Measurements from ENCODE around the gene KIF11. TPM values are rescaled to one million over a fixed set of nuclear protein-coding genes. Genes with fewer than 3 reads are reported as not detected.

KIF11 gene
- total RNA-seq, 4 donors from 2014 or later = 0.33 to 0.80 (median 0.40) TPM

DNA sequence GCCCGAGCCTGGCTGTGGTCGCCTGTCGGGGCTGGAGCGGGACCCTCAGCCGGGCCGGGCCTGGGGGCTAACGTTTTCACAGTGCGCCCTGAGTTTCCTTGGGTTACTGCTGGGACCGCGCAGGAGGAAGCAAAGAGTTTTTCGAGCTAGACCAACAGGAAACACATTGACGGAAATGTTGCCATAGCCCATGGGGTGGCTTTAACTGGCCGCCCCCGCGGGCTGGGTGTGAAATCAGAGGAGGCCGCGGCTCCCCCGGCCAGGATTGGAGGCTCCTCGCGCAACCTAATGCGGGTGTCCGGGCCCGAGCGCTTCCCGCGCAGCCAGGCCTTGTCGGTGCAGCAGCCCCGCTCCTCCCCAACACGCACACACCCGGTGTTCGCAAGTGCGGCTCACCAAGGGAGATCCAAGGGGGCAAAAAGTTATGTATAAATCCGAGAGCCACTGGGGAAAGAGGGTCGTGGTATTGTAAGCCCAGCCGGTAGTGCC is 98.7 kb downstream of the KIF11 start:
- H3K27me3 ChIP-seq = peaks cover 0 to 48% (median 2%) of the 10 kb centered on the region in 4 donors
- TF ChIP-seq POLR2A (IDR thresholded peaks at IDR 0.05; ENCODE audit: low read depth) (no peak), POLR2AphosphoS5 (IDR thresholded peaks at IDR 0.05) (peak in 1 of 2 donors; percentile 29)

DNA sequence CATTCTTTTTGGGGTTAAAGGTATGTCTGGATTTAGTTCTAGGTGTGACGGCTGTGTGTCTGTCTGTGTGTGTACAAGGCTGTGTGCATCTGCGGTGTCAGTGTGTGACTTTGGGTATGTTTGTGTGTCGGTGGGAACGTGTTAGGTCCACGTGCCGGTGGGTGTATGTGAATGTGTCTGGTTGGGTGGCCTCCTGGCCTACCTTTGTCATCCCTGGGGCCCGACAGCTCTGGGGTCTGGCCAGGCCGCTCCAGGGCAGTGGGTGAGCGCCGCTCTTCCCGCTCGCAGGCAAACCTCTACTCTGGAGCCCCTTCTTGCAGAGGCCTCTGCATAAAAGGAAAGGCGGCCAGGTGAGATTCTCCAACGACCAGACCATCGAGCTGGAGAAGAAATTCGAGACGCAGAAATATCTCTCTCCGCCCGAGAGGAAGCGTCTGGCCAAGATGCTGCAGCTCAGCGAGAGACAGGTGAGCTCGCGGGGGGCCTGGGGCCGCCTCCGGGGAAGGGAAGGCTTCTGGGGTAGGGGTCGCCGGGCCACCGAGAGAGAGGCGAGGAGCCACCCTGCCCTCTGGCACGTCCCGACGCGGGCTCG is 99.2 kb downstream of the KIF11 start:
- H3K4me1 ChIP-seq = peaks cover 10 to 53% (median 45%) of the 10 kb centered on the region in 4 donors
- no peak for TF ChIP-seq POLR2AphosphoS5 (IDR thresholded peaks at IDR 0.05)
- no peak for TF ChIP-seq POLR2A (IDR thresholded peaks at IDR 0.05; ENCODE audit: low read depth)
- TF ChIP-seq CTCF (IDR thresholded peaks at IDR 0.05) = no peak
- TF ChIP-seq EP300 (IDR thresholded peaks at IDR 0.05) = no peak
- peaks cover 0 to 48% (median 2%) of the 10 kb centered on the region in 4 donors for H3K27me3 ChIP-seq
- 55% methylated on average over 31 of the region's 34 CpGs for WGBS
- no peaks in the 10 kb centered on the region for H3K9me3 ChIP-seq
- H3K36me3 ChIP-seq = peaks cover 0 to 12% (median 0%) of the 10 kb centered on the region in 4 donors
- H3K27ac ChIP-seq (replicated peaks in 1 of 4) = peak overlapping the region; percentile 81 to 86 (median 84)
- intact Hi-C loops (cut with DNase I) = loop anchor here (5.0 to 10.0 kb wide), 3 partner anchors 65 to 153 kb away; partner anchors contain the start of genes EXOC6 and KIF11
- peak; percentile 53 for DNase-seq (ENCODE audit: extremely low spot score)
- H3K4me3 ChIP-seq = peak overlapping the region; percentile 67 to 85 (median 77)

More for the DNA sequence above, 98.7 kb downstream of the KIF11 start:
- Histone ChIP-seq H3K27ac (replicated peaks in 1 of 4) (peak overlapping the region; percentile 81 to 86 (median 84)), H3K9me3 (no peaks in the 10 kb centered on the region), H3K4me3 (peak overlapping the region; percentile 67 to 85 (median 77)), H3K4me1 (peaks cover 10 to 53% (median 45%) of the 10 kb centered on the region in 4 donors), H3K36me3 (peaks cover 0 to 12% (median 0%) of the 10 kb centered on the region in 4 donors)
- intact Hi-C loops (cut with DNase I) = loop anchor here (5.0 to 10.0 kb wide), 3 partner anchors 66 to 153 kb away; partner anchors contain the start of genes EXOC6 and KIF11
- DNase-seq (ENCODE audit: extremely low spot score) = peak; percentile 90
- 67% methylated on average over 28 of the region's 35 CpGs for WGBS

GRCh38 chr10:92692697-92693533 is 100.0 kb downstream of the KIF11 start:
- intact Hi-C loops (cut with DNase I) = loop anchor here (5.0 to 10.0 kb wide), 3 partner anchors 64 to 152 kb away; partner anchors contain the start of genes EXOC6 and KIF11
- peaks cover 0 to 48% (median 2%) of the 10 kb centered on the region in 4 donors for H3K27me3 ChIP-seq
- 53% methylated on average over 7 of the region's 7 CpGs for WGBS

DNA sequence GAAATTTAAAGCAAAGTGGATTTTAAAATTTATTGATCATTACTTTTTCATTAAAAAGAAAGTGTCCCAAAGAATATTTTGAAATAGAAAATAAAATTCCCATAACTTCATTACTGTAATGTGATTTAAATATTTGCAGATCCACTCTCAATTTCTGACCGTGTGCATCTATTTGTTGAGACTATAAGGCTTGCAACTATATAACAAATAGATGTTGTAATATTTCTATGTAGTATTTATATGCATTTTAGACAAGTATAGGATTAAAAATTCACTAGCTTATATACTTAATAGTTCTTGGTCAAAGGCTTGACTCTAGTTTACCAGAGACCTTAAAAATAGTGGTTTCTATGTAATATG is 100.6 kb downstream of the KIF11 start:
- H3K4me3 ChIP-seq = no peak overlapping the region
- TF ChIP-seq EP300 (IDR thresholded peaks at IDR 0.05) (no peak), CTCF (IDR thresholded peaks at IDR 0.05) (no peak), POLR2A (IDR thresholded peaks at IDR 0.05; ENCODE audit: low read depth) (no peak), POLR2AphosphoS5 (IDR thresholded peaks at IDR 0.05) (no peak)
- peaks cover 10 to 52% (median 43%) of the 10 kb centered on the region in 4 donors for H3K4me1 ChIP-seq
- H3K27ac ChIP-seq (replicated peaks in 1 of 4) = no peak overlapping the region
- H3K27me3 ChIP-seq = peaks cover 0 to 48% (median 2%) of the 10 kb centered on the region in 4 donors
- no peak for DNase-seq (ENCODE audit: extremely low spot score)
- intact Hi-C loops (cut with DNase I) = loop anchor here (5.0 to 10.0 kb wide), 3 partner anchors 64 to 151 kb away; partner anchors contain the start of genes EXOC6 and KIF11
- H3K36me3 ChIP-seq = peaks cover 0 to 12% (median 0%) of the 10 kb centered on the region in 4 donors
- 82% methylated on average over 1 of the region's 1 CpG for WGBS
- H3K9me3 ChIP-seq = no peaks in the 10 kb centered on the region

More at GRCh38 chr10:92692697-92693533, 100.0 kb downstream of the KIF11 start:
- Histone ChIP-seq H3K36me3 (peaks cover 0 to 12% (median 0%) of the 10 kb centered on the region in 4 donors), H3K4me3 (peak overlapping the region; percentile 67 to 85 (median 77)), H3K27ac (replicated peaks in 1 of 4) (peak overlapping the region in 1 of 4 donors; percentile 85), H3K9me3 (no peaks in the 10 kb centered on the region), H3K4me1 (peaks cover 10 to 53% (median 45%) of the 10 kb centered on the region in 4 donors)
- no peak for DNase-seq (ENCODE audit: extremely low spot score)
- TF ChIP-seq EP300 (IDR thresholded peaks at IDR 0.05) (no peak), POLR2AphosphoS5 (IDR thresholded peaks at IDR 0.05) (no peak), POLR2A (IDR thresholded peaks at IDR 0.05; ENCODE audit: low read depth) (no peak), CTCF (IDR thresholded peaks at IDR 0.05) (no peak)
